Liver (tissue), 9 donors: ENCODE data around the gene SLCO4A1. TPM values are rescaled to one million over a fixed set of nuclear protein-coding genes. Genes with fewer than 3 reads are reported as not detected.

Experiments used
- DNase-seq: peaks from one replicate; pipeline ENCODE4 v3.0.0-alpha.2; 2017; ENCODE audit warnings: low spot score
- H3K27ac ChIP-seq, 2 donors: one replicate each; pipeline ENCODE4 v1.7.0; 2013; ENCODE audit warnings: inconsistent platforms in 2 of 2, low read length in 2 of 2, control low read depth in 1 of 2, low read depth in 1 of 2, mild to moderate bottlenecking in 1 of 2
- H3K27me3 ChIP-seq, 4 donors: one replicate each; pipeline versions ENCODE4 v1.6.1 to v1.7.0; 2013; ENCODE audit warnings: low read length in 3 of 4, inconsistent platforms in 1 of 4, mild to moderate bottlenecking in 1 of 4, moderate library complexity in 1 of 4; ENCODE audit not compliant: control insufficient read depth in 4 of 4, insufficient read depth in 4 of 4
- H3K36me3 ChIP-seq, 4 donors: one replicate each; pipeline versions ENCODE4 v1.6.1 to v1.7.0; 2013; ENCODE audit warnings: low read length in 3 of 4, mild to moderate bottlenecking in 3 of 4, low read depth in 1 of 4, moderate library complexity in 1 of 4; ENCODE audit not compliant: control insufficient read depth in 4 of 4, insufficient read depth in 3 of 4
- H3K4me1 ChIP-seq, 4 donors: one replicate each; pipeline versions ENCODE4 v1.6.1 to v1.7.0; 2013; ENCODE audit warnings: low read length in 3 of 4, mild to moderate bottlenecking in 3 of 4, moderate library complexity in 1 of 4; ENCODE audit not compliant: control insufficient read depth in 4 of 4, insufficient read depth in 4 of 4
- H3K4me3 ChIP-seq, 3 donors: one replicate each; pipeline versions ENCODE4 v1.6.1 to v1.7.0; 2013; ENCODE audit warnings: low read length in 3 of 3, control low read depth in 1 of 3, low read depth in 1 of 3, mild to moderate bottlenecking in 1 of 3
- H3K9ac ChIP-seq, 2 donors: one replicate each; pipeline ENCODE4 v1.7.0; 2013; ENCODE audit warnings: low read length in 2 of 2, mild to moderate bottlenecking in 2 of 2, moderate library complexity in 2 of 2, control low read depth in 1 of 2, low read depth in 1 of 2
- H3K9me3 ChIP-seq, 4 donors: one replicate each; pipeline versions ENCODE4 v1.6.1 to v1.7.0; 2013; ENCODE audit warnings: low read length in 3 of 4; ENCODE audit not compliant: control insufficient read depth in 4 of 4
- ATF3 ChIP-seq: IDR thresholded peaks from 2 replicates; pipeline ENCODE4 v1.6.1; 2016; ENCODE audit warnings: antibody characterized with exemption
- CTCF ChIP-seq: fragments of 150-350 bp; IDR thresholded peaks from 2 replicates; pipeline ENCODE4 v1.5.1; 2017; ENCODE audit warnings: improper control_type of control experiment, low read depth, low read length; ENCODE audit not compliant: missing input control
- EGR1 ChIP-seq, 2 donors: IDR thresholded peaks; 2 replicates each; pipeline ENCODE4 v1.6.1; 2016 to 2018; ENCODE audit warnings: antibody characterized with exemption in 2 of 2, low read depth in 2 of 2
- FOXA1 ChIP-seq: IDR thresholded peaks from 2 replicates; pipeline ENCODE4 v1.6.1; 2016; ENCODE audit warnings: antibody characterized with exemption
- FOXA2 ChIP-seq: IDR thresholded peaks from 2 replicates; pipeline ENCODE4 v1.6.1; 2016; ENCODE audit warnings: antibody characterized with exemption
- HNF4G ChIP-seq: IDR thresholded peaks from 2 replicates; pipeline ENCODE4 v1.6.1; 2016; ENCODE audit warnings: antibody characterized with exemption
- JUND ChIP-seq, 2 donors: IDR thresholded peaks; 2 replicates each; pipeline ENCODE4 v1.6.1; 2016; ENCODE audit warnings: antibody characterized with exemption in 2 of 2
- MAX ChIP-seq: IDR thresholded peaks from 2 replicates; pipeline ENCODE4 v1.6.1; 2016; ENCODE audit warnings: antibody characterized with exemption
- NR2F2 ChIP-seq: IDR thresholded peaks from 2 replicates; pipeline ENCODE4 v1.6.1; 2016; ENCODE audit warnings: antibody characterized with exemption
- RAD21 ChIP-seq, 2 donors: IDR thresholded peaks; 2 replicates each; pipeline ENCODE4 v1.6.1; 2016; ENCODE audit warnings: antibody characterized with exemption in 2 of 2, mild to moderate bottlenecking in 2 of 2
- REST ChIP-seq: IDR thresholded peaks from 2 replicates; pipeline ENCODE4 v1.6.1; 2016; ENCODE audit warnings: antibody characterized with exemption, mild to moderate bottlenecking
- RXRA ChIP-seq, 2 donors: IDR thresholded peaks; 2 replicates each; pipeline ENCODE4 v1.6.1; 2017 to 2018; ENCODE audit warnings: antibody characterized with exemption in 2 of 2, mild to moderate bottlenecking in 1 of 2
- SP1 ChIP-seq: IDR thresholded peaks from 2 replicates; pipeline ENCODE4 v1.6.1; 2018; ENCODE audit warnings: antibody characterized with exemption, mild to moderate bottlenecking
- TAF1 ChIP-seq: conservative IDR thresholded peaks from 2 replicates; pipeline ENCODE4 v1.6.1; 2016; ENCODE audit warnings: antibody characterized with exemption, mild to moderate bottlenecking
- YY1 ChIP-seq: IDR thresholded peaks from 2 replicates; pipeline ENCODE4 v1.6.1; 2016; ENCODE audit warnings: antibody characterized with exemption, mild to moderate bottlenecking
- ZBTB33 ChIP-seq: IDR thresholded peaks from 2 replicates; pipeline ENCODE4 v1.6.1; 2016; ENCODE audit warnings: antibody characterized with exemption
- WGBS: extraction: QIAGEN DNeasy Blood & Tissue Kit; methylation state at CpG from one replicate; pipeline ENCODE4 v1.1.7; 2013; 5-methylcytosine and 5-hydroxymethylcytosine counted together
- polyA plus RNA-seq, 2 donors: library from polyadenylated mRNA; stranded (reverse) in 1 of 2; unstranded in 1 of 2; fragments of 200-250 nt in 1 of 2; fragments of >200 nt in 1 of 2; fragmentation: Nextera tagmentation in 1 of 2; extraction: Ambion mirVana in 1 of 2; gene quantifications; one replicate each; pipeline versions ENCODE4 v1.2.1 to v1.2.3, GENCODE V29; 2013 to 2015
- total RNA-seq, 2 donors: library from RNA; depleted of rRNA; stranded (reverse); fragments of >200 nt; gene quantifications; one replicate each; pipeline ENCODE4 v1.2.3, GENCODE V29; 2014
- donor health status: healthy.
- donor health status: healthy.
- donor health status: healthy.
- donor health status: healthy.
- donor health status: healthy.

The SLCO4A1 gene
- total and polyA plus RNA-seq, 4 donors = 1.3 to 4.3 (median 2.6) TPM

- no peak for DNase-seq
- Histone ChIP-seq H3K4me1 (peaks cover 3 to 16% (median 8%) of the 10 kb centered on the region in 4 donors), H3K27me3 (no peaks in the 10 kb centered on the region), H3K9ac (no peak overlapping the region), H3K4me3 (no peak overlapping the region), H3K9me3 (no peaks in the 10 kb centered on the region), H3K36me3 (no peaks in the 10 kb centered on the region), H3K27ac (no peak overlapping the region)
- TF ChIP-seq RXRA (IDR thresholded peaks at IDR 0.05) (no peak), FOXA1 (no peak), HNF4G (no peak), ATF3 (no peak), FOXA2 (no peak), TAF1 (no peak), RAD21 (IDR thresholded peaks at IDR 0.05) (no peak), NR2F2 (no peak), REST (no peak), YY1 (no peak), SP1 (no peak), MAX (no peak), JUND (IDR thresholded peaks at IDR 0.05) (no peak), ZBTB33 (no peak), CTCF (no peak), EGR1 (IDR thresholded peaks at IDR 0.05; ENCODE audit: low read depth in 2 of 2) (no peak)
- 81% methylated on average over 12 of the region's 12 CpGs for WGBS
Observed at GRCh38 chr20:62646851-62647520, 4.7 kb downstream of the SLCO4A1 start.
